Measurements from ENCODE around the gene FMN1. TPM values are rescaled to one million over a fixed set of nuclear protein-coding genes. Genes with fewer than 3 reads are reported as not detected.

FMN1 gene
- polyA plus RNA-seq, 1 donor, result 0.90 TPM

- no peak for DNase-seq (ENCODE audit: low read depth)
Observed at GRCh38 chr15:32880642-32881041, 313.9 kb downstream of the FMN1 start.

- no peak for DNase-seq (ENCODE audit: low read depth)
Observed at GRCh38 chr15:32879980-32880379, 314.5 kb downstream of the FMN1 start.

- DNase-seq (ENCODE audit: low read depth), result no peak
Observed at GRCh38 chr15:32878869-32879805, 315.4 kb downstream of the FMN1 start.

- no peak for DNase-seq (ENCODE audit: low read depth)
Observed at GRCh38 chr15:32878342-32878741, 316.2 kb downstream of the FMN1 start.

- no peak for DNase-seq (ENCODE audit: low read depth)
Observed at GRCh38 chr15:32877252-32878019, 317.1 kb downstream of the FMN1 start.

GRCh38 chr15:32873284-32874114 is 321.0 kb downstream of the FMN1 start:
- no peak for DNase-seq (ENCODE audit: low read depth)

GRCh38 chr15:32872621-32873283 is 321.8 kb downstream of the FMN1 start:
- no peak for DNase-seq (ENCODE audit: low read depth)

GRCh38 chr15:32871883-32872282 is 322.6 kb downstream of the FMN1 start:
- no peak for DNase-seq (ENCODE audit: low read depth)

GRCh38 chr15:32870240-32871033 is 324.1 kb downstream of the FMN1 start:
- DNase-seq (ENCODE audit: low read depth), result no peak

GRCh38 chr15:32869776-32870175 is 324.7 kb downstream of the FMN1 start:
- DNase-seq (ENCODE audit: low read depth), result no peak

GRCh38 chr15:32867313-32867626 is 327.2 kb downstream of the FMN1 start:
- no peak for DNase-seq (ENCODE audit: low read depth)

- DNase-seq (ENCODE audit: low read depth), result no peak
Observed at GRCh38 chr15:32866454-32867312, 327.8 kb downstream of the FMN1 start.

GRCh38 chr15:32864841-32865240 is 329.7 kb downstream of the FMN1 start:
- no peak for DNase-seq (ENCODE audit: low read depth)

GRCh38 chr15:32864051-32864450 is 330.5 kb downstream of the FMN1 start:
- no peak for DNase-seq (ENCODE audit: low read depth)

- no peak for DNase-seq (ENCODE audit: low read depth)
Observed at GRCh38 chr15:32861761-32862160, 332.8 kb downstream of the FMN1 start.

GRCh38 chr15:32861174-32861573 is 333.3 kb downstream of the FMN1 start:
- DNase-seq (ENCODE audit: low read depth), result no peak

GRCh38 chr15:32859996-32860395 is 334.5 kb downstream of the FMN1 start:
- no peak for DNase-seq (ENCODE audit: low read depth)

GRCh38 chr15:32859251-32859650 is 335.3 kb downstream of the FMN1 start:
- DNase-seq (ENCODE audit: low read depth), result no peak

- no peak for DNase-seq (ENCODE audit: low read depth)
Observed at GRCh38 chr15:32857732-32858131, 336.8 kb downstream of the FMN1 start.

GRCh38 chr15:32856753-32857152 is 337.8 kb downstream of the FMN1 start:
- no peak for DNase-seq (ENCODE audit: low read depth)

All from forelimb muscle (tissue), 1 donor.